GM19043 (cell line): ENCODE measurements around the gene ITPR2.
"Not testable (repeated sequence)": the region's sequence is repeated elsewhere in the genome, so short reads cannot be mapped to it uniquely, and the experiment has no call there.

Source experiments
- ATAC-seq: cut with Tn5 transposase; IDR thresholded peaks from one replicate; pipeline ENCODE4 v1.9.1; 2021; ENCODE audit warnings: low read depth; ENCODE audit not compliant: unreplicated experiment

The ITPR2 gene

GRCh38 chr12:26489908-26490307, 343.1 kb downstream of the ITPR2 start:
- no peak for ATAC-seq

- no peak for ATAC-seq
These were observed 344.6 kb downstream of the ITPR2 start for GRCh38 chr12:26488351-26488750.

- ATAC-seq = peak; percentile 86
These were observed 359.7 kb downstream of the ITPR2 start for GRCh38 chr12:26473291-26473690.

- peak; percentile 76 for ATAC-seq
These were observed 361.4 kb downstream of the ITPR2 start for GRCh38 chr12:26471560-26471959.

DNA sequence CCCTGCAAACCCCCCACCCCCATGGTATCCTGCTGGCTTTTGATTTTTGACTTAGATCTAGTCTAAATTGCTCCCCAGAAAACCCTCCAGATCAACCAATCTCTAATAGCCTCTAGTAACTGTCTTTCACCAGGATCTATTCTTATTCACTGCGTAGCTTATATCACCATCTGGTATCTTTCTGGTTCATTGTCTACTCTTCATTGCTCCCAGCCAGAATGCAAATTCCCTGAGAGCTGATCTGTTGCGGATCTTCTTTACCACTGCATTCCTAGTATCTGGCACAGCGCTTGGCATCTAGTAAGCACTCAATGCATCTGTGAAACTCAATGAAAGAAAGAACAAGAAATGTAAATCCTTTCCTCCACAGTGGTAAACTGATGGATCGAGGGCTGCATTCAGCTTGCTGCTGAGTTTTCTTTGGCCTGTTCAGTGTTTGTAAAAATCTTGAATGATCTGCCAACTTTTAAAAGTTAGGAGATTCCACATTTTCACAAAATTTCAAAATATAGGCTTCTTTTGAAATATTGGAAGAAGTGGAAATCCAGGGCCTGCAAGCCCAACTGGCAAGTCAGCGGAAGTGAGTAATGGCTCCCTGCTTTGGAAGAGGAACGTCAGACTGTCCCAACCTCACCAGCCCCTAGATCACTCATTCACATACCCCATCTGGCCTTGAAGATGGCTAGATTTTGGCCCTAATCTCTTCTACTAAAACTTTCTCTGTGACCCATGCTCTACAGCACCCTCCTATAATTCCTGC, 363.4 kb downstream of the ITPR2 start:
- ATAC-seq = no peak

DNA sequence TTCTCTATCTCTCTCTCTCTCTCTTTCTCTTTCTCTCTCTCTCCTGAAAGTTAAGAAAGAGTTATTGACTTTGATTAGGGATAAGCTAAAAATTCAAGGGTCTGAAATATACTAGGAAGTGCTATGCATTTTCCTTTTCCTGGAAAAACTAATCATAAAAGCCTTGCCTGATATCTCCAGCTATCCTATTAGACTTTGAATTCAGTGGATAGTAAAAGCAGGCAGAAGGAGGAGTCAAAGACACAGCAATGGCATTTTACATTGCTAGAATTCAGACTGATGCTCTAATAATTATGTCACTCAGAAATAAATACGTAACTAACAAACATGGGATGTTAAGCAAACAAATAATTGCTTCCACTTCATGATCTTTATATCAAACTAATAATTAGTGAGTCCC, 365.6 kb downstream of the ITPR2 start:
- ATAC-seq = no peak

GRCh38 chr12:26466726-26467125, 366.3 kb downstream of the ITPR2 start:
- no peak for ATAC-seq

DNA sequence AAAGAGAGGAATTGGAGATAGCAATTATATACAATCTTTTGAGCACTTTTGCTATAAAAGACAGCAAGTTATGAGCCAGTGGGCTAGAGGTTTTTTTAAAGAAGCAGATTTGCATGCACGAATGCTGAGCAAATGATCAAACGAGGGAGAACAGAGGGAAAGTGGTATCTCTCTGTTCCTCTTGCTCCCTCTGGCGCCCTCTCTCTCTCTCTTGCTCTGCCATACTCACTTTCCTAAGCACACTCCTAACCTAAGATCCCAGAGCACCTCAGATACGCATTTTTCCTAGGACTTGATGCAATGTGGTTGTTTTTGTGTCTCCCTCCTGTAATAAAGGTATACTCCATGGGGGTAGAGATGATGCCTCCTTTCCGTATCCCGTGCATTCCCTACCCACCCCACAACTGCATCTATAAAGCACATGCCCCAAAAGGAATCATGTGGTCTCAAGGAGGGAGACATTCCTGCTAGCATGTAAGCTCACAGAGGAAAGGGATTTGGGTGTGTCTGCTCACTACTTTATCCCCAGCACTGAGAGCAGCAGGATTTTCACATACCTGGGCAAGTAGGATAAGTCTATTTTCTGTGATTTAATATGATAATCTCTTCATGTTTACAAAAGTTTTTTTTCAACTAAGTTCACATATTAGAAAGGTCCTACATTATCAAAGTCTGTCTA, 367.4 kb downstream of the ITPR2 start:
- ATAC-seq = no peak

DNA sequence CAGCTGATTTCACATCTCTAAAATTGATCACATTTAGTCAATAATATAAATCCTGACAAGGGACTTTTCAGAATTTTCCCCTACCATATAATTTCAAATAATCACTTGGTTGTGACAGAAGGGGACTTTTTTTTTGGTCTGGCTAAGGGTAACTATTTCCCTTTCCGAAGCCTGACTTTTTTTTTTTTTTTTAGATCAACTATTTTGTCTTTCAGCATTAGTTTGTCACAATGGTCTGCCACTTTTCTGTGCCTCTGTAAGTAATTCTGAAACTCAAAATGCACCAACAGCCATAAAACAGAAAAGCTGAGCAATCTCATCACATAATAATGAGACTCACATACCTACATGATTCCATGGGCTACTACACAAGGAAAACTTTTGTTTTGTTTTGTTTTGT, 371.2 kb downstream of the ITPR2 start:
- no peak for ATAC-seq

- ATAC-seq = no peak
These were observed 372.6 kb downstream of the ITPR2 start for GRCh38 chr12:26460361-26460760.

DNA sequence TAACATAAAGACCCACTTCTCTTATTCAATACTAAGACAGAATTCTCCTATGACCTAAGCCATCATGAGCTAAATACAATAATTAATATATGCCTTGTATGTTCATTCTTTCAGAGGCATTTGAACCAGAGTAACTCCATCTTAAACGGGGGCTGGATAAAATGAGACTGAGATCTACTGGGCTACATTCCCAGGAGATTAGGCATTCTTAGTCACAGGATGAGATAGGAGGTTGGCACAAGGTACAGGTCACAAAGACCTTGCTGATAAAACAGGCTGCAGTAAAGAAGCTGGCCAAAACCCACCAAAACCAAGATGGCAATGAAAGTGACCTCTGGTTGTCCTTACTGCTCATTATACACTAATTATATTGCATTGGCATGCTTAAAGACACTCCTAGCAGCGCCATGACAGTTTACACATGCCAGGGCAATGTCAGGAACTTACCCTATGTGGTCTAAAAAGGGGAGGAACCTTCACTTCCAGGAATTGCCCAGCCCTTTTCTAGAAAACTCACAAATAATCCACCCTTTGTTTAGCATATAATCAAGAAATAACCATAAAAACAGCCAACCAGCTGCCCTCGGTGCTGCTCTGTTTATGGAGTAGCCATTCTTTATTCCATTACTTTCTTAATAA, 376.9 kb downstream of the ITPR2 start:
- no peak for ATAC-seq

DNA sequence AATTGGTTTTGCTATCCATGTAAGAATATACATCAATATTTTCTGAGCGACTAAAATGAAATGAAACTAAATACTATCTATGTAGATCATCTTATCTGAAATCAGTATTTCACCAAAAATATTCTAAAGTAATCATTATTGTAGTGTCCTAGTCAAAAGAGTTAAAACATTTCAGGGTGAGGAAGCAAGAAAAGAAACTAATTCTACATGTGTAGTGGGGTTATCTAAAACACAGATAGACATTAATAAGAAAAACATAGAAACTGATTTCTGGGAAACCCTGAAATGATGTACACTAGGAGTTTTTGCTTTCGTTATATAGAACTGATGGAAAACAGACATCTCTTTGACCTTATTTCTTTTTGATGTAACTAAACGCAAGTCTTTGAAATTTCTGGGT, 379.7 kb downstream of the ITPR2 start:
- no peak for ATAC-seq

GRCh38 chr12:26452511-26452910, 380.5 kb downstream of the ITPR2 start:
- ATAC-seq = no peak

DNA sequence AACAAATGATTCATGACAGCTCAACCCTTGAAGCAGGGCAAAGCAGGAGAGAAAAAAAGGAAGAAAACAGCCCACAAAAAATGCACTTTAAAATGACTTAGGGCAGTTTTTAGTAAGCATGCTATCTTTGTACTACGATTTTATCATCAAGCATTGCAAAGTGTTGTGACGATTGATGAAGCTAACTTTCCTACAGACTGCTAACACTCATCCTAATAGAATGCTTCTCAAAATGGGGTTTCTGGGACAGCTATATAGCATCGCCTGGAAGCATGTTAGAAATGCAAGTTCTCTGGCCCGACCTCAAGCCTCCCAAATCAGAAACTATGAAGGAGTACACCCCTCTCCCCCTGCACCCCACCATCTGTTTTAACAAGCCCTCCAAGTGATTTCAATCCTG, 381.2 kb downstream of the ITPR2 start:
- ATAC-seq = no peak

GRCh38 chr12:26445909-26446308, 387.1 kb downstream of the ITPR2 start:
- ATAC-seq = no peak

DNA sequence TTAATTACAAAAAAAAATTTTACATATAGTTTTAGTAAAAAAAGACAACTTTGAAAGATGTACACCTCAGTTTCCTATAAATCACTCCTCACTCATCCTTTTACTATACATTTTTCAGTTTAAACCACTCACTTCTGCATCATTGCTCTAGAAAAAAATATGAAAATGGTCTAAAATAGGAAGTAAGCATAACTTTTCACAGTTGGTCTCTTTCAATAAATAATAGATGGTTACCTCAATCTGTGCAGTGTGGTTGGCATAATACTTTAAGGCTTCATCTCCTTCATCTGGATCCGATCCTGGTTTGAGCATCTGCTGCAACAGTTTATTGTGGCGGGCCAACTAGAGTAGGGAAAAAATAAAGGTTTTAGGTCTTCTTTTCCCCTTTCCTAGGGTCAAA, 389.7 kb downstream of the ITPR2 start:
- no peak for ATAC-seq

- no peak for ATAC-seq
These were observed 391.6 kb downstream of the ITPR2 start for GRCh38 chr12:26441434-26441833.

GRCh38 chr12:26435069-26435404, 398.0 kb downstream of the ITPR2 start:
- no peak for ATAC-seq

DNA sequence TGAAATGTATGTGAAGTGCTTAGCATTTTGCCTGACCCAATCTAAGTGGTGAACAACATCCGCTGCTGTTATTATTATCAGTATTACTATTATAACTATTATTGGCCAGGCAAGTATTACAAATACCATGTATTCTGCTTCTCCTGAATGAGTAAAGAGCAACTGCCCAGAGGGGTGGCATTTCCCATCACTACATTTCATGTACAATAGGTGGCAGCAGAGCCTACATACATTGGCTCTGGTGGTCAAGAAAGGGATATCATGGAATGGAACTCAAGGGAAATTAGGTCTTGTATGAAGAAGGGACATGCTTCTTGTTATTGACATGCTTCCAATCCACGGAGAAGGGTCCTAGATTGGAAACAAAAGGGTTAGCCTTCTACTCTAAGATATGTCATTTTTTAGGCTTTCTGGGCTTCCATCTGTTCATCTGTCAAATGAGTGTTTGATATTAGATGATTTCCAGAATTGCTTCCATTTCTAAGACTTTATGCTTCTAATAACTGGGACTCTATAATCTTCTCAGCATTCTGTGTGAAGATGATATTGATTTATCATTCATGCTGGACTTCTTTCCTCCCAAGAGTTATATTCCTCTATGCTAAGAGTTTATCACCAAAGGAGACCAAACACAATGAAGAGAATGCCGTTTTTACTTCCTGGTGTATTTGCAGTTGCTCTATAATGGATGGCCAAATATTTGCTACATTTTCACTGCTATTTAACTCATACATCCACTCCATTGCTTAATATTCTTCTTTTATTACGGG, 398.5 kb downstream of the ITPR2 start:
- peak; percentile 59 for ATAC-seq

- ATAC-seq = not testable (repeated sequence)
These were observed 399.3 kb downstream of the ITPR2 start for GRCh38 chr12:26433701-26434100.

DNA sequence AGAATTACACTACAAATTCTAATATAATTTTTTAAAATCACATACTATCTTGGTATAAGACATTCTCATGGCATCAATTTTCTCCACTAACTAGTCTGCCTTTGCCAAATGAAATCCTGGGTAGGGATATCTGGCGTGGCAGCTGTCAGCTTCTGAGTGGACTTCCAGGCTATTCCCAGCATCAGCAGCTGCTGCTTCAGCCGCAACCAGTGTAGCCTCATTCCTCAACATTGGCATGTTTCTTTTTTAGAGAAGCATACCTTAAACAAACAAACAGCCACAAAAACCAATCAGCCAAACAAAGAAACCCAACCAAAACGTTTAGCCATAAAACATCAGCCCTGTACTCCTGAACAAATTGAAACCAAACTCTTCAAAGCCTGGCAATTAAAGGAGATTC, 401.8 kb downstream of the ITPR2 start:
- ATAC-seq = no peak
